ENCODE data around the gene ST8SIA6.
A peak's percentile ranks its signal among the peaks of the same experiment; 100 is the strongest.
"Not testable (repeated sequence)": the region's sequence is repeated elsewhere in the genome, so short reads cannot be mapped to it uniquely, and the experiment has no call there.

Gene ST8SIA6

DNA sequence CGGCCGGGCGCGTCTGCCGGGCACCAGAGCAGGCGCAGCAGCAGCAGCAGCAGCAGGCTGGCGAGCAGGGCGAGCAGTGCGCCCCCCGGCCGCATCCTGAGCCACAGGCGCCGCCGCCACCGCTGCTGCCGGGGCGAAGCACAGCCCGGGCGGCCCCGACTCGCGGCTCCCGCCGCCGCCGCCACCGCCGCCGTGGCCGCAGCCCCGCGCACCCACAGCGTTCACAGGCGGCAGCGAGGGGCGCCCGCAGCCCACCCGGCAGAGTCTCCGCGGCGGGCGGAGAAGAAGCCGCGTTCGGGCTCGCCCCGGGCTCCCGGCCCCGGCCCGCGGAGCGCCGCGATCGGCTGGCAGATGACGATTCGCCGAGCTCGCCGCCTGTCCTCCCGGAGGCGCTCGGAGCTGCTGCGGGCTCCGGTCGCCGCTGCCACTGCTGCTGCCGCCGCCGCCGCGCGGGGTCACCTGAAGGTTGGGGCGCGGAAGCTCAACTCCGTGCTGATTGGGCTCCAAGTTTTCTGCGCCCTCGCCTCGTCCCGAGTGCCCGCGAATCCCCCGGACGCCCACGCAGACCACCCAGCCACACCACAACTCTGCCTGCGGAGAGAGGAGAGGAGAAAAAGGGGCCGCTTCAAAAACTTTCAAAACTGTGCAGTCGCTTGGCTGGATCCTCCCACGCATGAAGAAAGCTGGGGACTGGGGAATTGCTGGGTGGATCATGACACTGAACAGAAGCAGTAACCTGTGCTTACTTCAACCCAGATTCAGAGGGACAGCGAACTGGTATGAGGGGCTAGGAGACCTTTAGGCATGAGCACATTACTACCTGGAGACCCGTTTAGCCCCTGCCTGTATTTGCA is at the start of gene ST8SIA6:
Gene ST8SIA6, minus strand, starts transcription at position 435 of the 854 bp plus-strand sequence. Its CDS starts 340 bp downstream, at position 95.
- Histone ChIP-seq H3K4me2 (ENCODE audit: low read depth, low read length, poor library complexity, severe bottlenecking) (peak within 1 kb of the TSS; percentile 50), H2AFZ (ENCODE audit: low read length) (0 out of 2 replicates have a peak within 1 kb of the TSS, but pooled peaks have one; percentile 58), H3K4me3 (ENCODE audit: low read length, poor library complexity, severe bottlenecking) (peak within 1 kb of the TSS; percentile 49), H3K9me2 (replicated peaks; ENCODE audit: low read depth, low read length) (no peaks in the 10 kb centered on the region), H3K9me3 (ENCODE audit: insufficient read depth, low read depth, low read length) (no peaks in the 10 kb centered on the region), H3K36me3 (ENCODE audit: insufficient read depth, low read length) (no peaks in the 10 kb centered on the region), H3K79me2 (ENCODE audit: insufficient read depth, low read length) (no peaks in the 10 kb centered on the region), H3K9ac (ENCODE audit: low read depth, low read length, poor library complexity, severe bottlenecking) (no peak within 1 kb of the TSS), H3K27me3 (ENCODE audit: insufficient read depth, low read length, poor library complexity, severe bottlenecking) (peaks cover 31% of the 10 kb centered on the region), H3F3A (ENCODE audit: low read depth) (no peaks in the 10 kb centered on the region), H3K4me1 (ENCODE audit: insufficient read depth, low read length, poor library complexity, severe bottlenecking) (peaks cover 3% of the 10 kb centered on the region), H4K20me1 (ENCODE audit: insufficient read depth, low read length, poor library complexity, severe bottlenecking) (no peaks in the 10 kb centered on the region)
- TF ChIP-seq, protein P1, sequence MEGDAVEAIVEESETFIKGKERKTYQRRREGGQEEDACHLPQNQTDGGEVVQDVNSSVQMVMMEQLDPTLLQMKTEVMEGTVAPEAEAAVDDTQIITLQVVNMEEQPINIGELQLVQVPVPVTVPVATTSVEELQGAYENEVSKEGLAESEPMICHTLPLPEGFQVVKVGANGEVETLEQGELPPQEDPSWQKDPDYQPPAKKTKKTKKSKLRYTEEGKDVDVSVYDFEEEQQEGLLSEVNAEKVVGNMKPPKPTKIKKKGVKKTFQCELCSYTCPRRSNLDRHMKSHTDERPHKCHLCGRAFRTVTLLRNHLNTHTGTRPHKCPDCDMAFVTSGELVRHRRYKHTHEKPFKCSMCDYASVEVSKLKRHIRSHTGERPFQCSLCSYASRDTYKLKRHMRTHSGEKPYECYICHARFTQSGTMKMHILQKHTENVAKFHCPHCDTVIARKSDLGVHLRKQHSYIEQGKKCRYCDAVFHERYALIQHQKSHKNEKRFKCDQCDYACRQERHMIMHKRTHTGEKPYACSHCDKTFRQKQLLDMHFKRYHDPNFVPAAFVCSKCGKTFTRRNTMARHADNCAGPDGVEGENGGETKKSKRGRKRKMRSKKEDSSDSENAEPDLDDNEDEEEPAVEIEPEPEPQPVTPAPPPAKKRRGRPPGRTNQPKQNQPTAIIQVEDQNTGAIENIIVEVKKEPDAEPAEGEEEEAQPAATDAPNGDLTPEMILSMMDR (conservative IDR thresholded peaks at IDR 0.05; ENCODE audit: low read length) = no peak
- TF ChIP-seq EZH2phosphoT487 (IDR thresholded peaks at IDR 0.05; ENCODE audit: borderline replicate concordance) = no peak

GRCh38 chr10:17503795-17504194 is 49.4 kb upstream of the ST8SIA6 start:
- Histone ChIP-seq H3K4me3 (ENCODE audit: low read length, poor library complexity, severe bottlenecking) (no peak overlapping the region), H3K79me2 (ENCODE audit: insufficient read depth, low read length) (no peaks in the 10 kb centered on the region), H3K9me2 (replicated peaks; ENCODE audit: low read depth, low read length) (no peaks in the 10 kb centered on the region), H2AFZ (ENCODE audit: low read length) (no peak overlapping the region), H3F3A (ENCODE audit: low read depth) (no peaks in the 10 kb centered on the region), H3K9me3 (ENCODE audit: insufficient read depth, low read depth, low read length) (no peaks in the 10 kb centered on the region), H3K27me3 (ENCODE audit: insufficient read depth, low read length, poor library complexity, severe bottlenecking) (no peaks in the 10 kb centered on the region), H4K20me1 (ENCODE audit: insufficient read depth, low read length, poor library complexity, severe bottlenecking) (no peaks in the 10 kb centered on the region), H3K9ac (ENCODE audit: low read depth, low read length, poor library complexity, severe bottlenecking) (no peak overlapping the region), H3K36me3 (ENCODE audit: insufficient read depth, low read length) (no peaks in the 10 kb centered on the region), H3K4me2 (ENCODE audit: low read depth, low read length, poor library complexity, severe bottlenecking) (no peak overlapping the region), H3K4me1 (ENCODE audit: insufficient read depth, low read length, poor library complexity, severe bottlenecking) (no peaks in the 10 kb centered on the region)
- TF ChIP-seq, protein P1 (conservative IDR thresholded peaks at IDR 0.05; ENCODE audit: low read length) = no peak
- TF ChIP-seq EZH2phosphoT487 (IDR thresholded peaks at IDR 0.05; ENCODE audit: borderline replicate concordance) = no peak

DNA sequence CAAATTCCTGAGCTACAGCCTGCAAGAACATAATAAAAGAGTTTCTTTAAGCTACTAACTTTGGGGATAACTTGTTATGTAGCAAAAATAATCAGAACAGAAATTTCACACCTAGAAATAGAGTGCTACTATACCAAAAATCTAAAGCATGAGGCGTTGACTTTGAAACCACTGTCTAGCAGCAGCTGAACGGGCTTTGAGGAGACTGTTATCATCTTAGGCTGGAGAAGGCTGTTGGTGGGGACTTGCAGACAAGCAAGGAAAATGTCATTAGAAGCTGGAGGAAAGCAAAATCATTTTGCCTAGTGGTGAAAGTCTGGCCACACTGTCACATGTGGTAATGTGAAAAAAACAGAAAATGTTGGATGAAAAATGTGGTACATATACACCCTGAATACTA is 48.4 kb upstream of the ST8SIA6 start:
- H3K79me2 ChIP-seq (ENCODE audit: insufficient read depth, low read length) = no peaks in the 10 kb centered on the region
- H3K27me3 ChIP-seq (ENCODE audit: insufficient read depth, low read length, poor library complexity, severe bottlenecking) = no peaks in the 10 kb centered on the region
- H3K4me3 ChIP-seq (ENCODE audit: low read length, poor library complexity, severe bottlenecking) = no peak overlapping the region
- H3K4me1 ChIP-seq (ENCODE audit: insufficient read depth, low read length, poor library complexity, severe bottlenecking) = no peaks in the 10 kb centered on the region
- H3F3A ChIP-seq (ENCODE audit: low read depth) = no peaks in the 10 kb centered on the region
- H3K36me3 ChIP-seq (ENCODE audit: insufficient read depth, low read length) = no peaks in the 10 kb centered on the region
- no peak overlapping the region for H3K4me2 ChIP-seq (ENCODE audit: low read depth, low read length, poor library complexity, severe bottlenecking)
- H3K9me2 ChIP-seq (replicated peaks; ENCODE audit: low read depth, low read length) = no peaks in the 10 kb centered on the region
- TF ChIP-seq, protein P1 (conservative IDR thresholded peaks at IDR 0.05; ENCODE audit: low read length) = no peak
- no peak for TF ChIP-seq EZH2phosphoT487 (IDR thresholded peaks at IDR 0.05; ENCODE audit: borderline replicate concordance)
- no peaks in the 10 kb centered on the region for H4K20me1 ChIP-seq (ENCODE audit: insufficient read depth, low read length, poor library complexity, severe bottlenecking)
- H2AFZ ChIP-seq (ENCODE audit: low read length) = no peak overlapping the region
- H3K9me3 ChIP-seq (ENCODE audit: insufficient read depth, low read depth, low read length) = no peaks in the 10 kb centered on the region
- no peak overlapping the region for H3K9ac ChIP-seq (ENCODE audit: low read depth, low read length, poor library complexity, severe bottlenecking)

GRCh38 chr10:17499014-17499413 is 44.6 kb upstream of the ST8SIA6 start:
- H3K79me2 ChIP-seq (ENCODE audit: insufficient read depth, low read length); H3K9me3 ChIP-seq (ENCODE audit: insufficient read depth, low read depth, low read length); H3K4me1 ChIP-seq (ENCODE audit: insufficient read depth, low read length, poor library complexity, severe bottlenecking); H3K36me3 ChIP-seq (ENCODE audit: insufficient read depth, low read length); H3K4me2 ChIP-seq (ENCODE audit: low read depth, low read length, poor library complexity, severe bottlenecking); H3K9me2 ChIP-seq (replicated peaks; ENCODE audit: low read depth, low read length); H3F3A ChIP-seq (ENCODE audit: low read depth); H3K4me3 ChIP-seq (ENCODE audit: low read length, poor library complexity, severe bottlenecking); H2AFZ ChIP-seq (ENCODE audit: low read length); H4K20me1 ChIP-seq (ENCODE audit: insufficient read depth, low read length, poor library complexity, severe bottlenecking); H3K9ac ChIP-seq (ENCODE audit: low read depth, low read length, poor library complexity, severe bottlenecking); H3K27me3 ChIP-seq (ENCODE audit: insufficient read depth, low read length, poor library complexity, severe bottlenecking): not testable (repeated sequence)

Data from Loucy (cell line).